ENCODE data around the gene GK. TPM values are rescaled to one million over a fixed set of nuclear protein-coding genes. Genes with fewer than 3 reads are reported as not detected.
"Not testable (repeated sequence)": the region's sequence is repeated elsewhere in the genome, so short reads cannot be mapped to it uniquely, and the experiment has no call there.

GK gene
- 4.3 TPM for polyA plus RNA-seq (2013, experiment 1 of 2; ENCODE audit: insufficient read length)
- polyA plus RNA-seq (2013, experiment 2 of 2; ENCODE audit: insufficient read length), result 4.3 TPM

DNA sequence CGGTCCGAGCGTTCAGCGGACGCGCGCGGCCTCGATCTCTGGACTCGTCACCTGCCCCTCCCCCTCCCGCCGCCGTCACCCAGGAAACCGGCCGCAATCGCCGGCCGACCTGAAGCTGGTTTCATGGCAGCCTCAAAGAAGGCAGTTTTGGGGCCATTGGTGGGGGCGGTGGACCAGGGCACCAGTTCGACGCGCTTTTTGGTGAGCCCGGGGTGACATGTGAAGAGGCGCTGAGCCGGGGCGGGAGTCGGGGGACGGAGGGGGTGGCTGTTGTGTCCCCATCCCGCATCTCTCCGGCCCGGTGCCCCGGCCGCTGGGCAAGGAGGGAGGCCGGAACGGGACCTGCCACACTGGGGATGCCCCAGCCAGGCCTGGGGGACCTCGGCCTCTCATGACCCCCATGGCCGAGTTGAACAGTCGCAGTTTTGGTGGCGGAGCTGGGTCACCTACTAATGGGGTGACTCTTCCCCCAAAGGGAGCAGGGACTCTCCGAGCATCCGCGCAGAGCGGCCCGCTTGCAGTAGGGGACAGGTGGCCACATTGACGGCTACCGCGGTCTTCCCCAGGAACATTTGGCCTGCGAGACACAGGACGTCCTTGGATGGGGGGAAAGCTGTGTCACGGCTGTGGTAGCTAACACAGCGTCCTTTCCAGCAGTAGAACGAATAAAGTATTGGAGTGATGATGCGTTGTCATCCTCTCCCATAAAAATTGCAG lies at the start of gene GK:
Gene GK (plus strand): TSS at position 9 of the 717 bp plus-strand sequence. CDS start 115 bp downstream, at position 124.
- no peak for DNase-seq

DNA sequence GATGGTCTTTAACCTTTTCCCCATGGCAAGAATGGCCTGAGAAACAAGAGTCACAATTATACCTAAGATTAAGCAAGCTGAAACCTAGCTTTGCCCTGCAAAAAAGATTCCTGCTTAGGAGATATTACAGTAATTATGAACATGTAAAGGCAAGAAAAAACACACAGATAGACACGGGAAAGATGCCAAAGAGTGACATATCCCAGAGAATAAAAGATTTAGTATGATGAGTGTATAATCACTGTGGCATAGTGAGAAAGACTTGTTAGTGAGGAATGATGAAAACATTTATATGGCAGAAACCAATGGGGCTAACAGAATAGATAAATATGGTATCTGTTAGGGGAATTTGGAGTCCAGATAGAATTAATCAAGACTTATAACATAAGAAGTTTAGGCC lies 46.1 kb upstream of the GK start:
- DNase-seq, result peak; percentile 37

DNA sequence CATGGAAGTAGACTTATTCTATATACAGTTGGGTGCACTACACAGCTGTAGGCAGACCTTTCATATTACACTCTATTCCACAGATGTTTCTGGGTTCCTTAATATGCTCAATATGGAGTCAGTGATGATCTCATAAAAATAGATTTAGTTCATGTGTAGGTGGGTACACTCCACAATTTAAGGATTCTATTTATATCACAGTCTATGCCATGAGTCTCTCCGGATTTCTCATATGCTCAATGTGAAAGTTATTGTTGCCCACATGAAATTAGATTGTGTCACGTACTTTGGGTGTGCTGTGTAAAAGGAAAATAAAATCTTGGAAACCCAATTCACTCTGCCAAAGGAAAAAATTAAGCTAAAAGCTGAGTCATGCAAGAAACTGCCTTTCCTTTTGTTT lies 43.2 kb upstream of the GK start:
- no peak for DNase-seq

DNA sequence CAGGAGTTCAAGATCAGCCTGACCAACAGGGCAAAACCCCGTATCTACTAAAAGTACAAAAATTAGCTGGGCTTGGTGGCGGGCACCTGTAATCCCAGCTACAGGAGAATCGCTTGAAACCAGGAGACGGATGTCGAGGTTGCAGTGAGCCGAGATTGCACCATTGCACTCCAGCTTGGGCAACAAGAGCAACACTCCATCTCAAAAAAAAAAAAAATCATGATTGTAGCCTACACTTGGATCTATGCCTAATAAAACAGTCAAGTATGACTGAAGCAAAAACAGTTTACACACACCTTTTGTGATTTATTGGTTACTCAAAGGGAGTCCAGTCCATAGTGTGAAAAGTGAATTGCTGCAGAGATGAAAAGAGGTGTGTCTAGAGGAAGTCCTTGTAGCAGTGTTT lies 41.0 kb upstream of the GK start:
- no peak for DNase-seq

DNA sequence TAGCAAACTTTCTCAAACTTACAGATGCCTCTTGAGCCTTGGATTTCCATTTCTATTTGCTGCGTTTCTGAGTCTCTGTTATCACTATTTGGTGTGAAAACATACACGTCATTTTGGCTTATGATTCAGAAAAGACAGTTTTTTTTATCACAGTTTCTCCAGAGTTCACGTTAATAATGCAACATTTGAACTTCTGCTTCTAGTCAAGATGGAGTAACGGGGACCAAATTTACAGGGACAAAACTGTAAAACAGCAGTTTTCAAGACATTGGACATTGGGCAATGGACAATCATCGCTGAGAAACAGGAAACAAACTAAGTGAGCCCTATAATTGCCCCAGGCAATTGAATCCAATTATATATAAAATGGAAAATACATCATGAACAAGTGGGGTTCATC lies 39.5 kb upstream of the GK start:
- no peak for DNase-seq

DNA sequence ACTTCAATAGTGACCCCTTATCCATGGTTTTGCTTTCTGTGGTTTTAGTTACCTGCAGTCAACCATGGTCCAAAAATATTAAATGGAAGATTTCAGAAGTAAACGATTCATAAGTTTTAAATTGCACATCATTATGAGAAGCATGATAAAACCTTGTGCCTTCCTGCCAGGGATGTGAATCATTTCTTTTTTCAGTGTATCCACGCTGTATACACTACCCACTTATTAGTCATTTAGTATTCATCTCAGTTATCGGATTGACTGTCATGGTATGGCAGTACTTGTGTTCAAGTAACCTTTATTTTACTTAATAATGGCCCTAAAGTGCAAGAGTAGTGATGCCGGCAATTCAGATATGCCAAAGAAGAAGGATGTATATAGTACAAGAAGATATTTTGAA lies 38.0 kb upstream of the GK start:
- DNase-seq, result peak; percentile 6

DNA sequence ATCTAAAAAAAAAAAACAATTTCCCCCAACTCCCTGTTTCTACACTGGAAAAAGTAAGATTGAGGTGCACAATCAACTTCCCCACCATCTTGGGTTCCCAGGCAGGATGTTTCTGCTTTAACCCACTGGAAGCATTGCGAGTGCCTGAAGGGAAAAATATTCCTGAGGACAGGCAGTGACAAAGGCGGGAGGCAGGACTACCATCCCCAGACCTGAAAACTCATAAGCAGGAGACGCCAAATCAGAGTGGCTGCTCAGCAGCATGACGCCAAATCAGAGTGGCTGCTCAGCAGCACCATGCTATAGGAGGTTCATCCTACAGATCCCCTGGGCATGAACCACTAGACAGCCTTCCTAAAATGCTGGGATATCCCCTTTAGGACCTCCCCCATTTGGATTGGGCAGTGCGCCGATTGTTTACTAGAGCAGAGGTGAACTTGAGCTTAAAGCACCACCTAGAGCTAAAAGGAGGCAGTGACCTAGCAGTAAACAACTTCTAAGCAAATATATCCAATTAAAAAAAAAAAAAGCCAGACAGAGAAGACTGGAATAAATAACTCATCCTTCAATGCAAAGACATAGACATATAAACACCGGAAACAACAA lies 35.0 kb upstream of the GK start:
- DNase-seq, result no peak

DNA sequence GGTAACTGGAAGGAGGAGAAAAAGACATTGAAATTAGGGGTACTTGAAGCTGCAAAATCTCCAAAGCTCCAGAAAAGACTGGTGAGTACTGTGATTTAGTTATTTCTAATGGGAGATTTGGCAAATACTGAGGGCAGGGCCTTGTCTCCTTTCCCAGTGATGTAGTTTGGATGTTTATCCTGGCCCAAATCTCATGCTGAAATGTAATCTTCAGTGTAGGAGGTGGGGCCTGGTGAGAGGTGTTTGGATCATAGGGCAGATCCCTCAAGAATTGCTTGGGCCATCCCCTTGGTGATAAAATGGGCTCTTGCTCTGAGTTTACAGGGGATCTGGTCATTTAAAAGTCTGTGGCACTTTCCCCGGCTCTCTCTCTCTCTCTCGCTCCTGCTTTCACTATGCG lies 33.1 kb upstream of the GK start:
- no peak for DNase-seq

DNA sequence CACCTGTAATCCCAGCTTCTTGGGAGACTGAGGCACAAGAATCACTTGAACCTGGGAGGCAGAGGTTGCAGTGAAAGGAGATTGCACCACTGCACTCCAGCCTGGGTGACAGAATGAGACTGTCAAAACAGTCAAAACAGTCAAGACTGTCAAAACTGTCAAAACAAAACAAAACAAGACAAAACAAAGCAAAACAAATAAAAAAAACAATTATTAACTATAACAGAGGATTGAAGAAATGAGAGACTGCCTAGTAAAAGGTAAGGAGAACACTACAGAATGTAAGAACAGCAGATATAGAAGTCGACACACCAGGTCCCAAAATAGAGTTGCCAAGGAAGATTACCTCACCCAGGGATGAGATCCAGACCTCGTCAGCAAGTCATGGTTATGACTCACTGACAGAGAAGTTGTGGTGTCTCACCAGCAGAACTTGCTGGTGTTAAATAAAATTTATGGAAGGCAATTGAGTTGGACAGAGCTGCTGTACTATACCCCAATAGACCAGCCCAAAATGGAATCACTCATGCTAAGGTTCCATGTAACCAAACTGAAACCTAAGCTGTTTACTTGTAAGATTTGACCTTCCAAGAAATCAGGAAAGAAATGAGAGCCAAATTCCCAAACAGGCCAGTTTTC lies 32.1 kb upstream of the GK start:
- peak; percentile 89 for DNase-seq

DNA sequence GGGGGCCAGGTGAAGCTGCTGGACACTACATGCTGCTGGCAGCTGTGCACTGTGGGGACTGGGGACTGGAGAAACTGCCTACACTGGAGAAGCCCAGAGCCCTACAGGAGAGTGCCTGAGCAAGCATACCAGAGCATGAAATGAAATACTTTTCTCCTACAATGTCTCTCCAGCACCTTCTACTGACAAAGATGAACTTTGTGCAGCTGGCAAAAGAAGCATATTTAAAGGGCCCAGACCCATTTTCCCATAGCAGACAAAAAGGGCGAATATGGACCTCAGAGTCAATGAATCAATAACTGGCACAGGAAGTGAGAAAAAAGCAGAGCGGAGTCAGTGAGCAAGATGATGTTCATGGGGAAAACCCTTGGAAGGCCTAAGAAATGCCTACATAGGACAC lies 30.9 kb upstream of the GK start:
- DNase-seq, result no peak

DNA sequence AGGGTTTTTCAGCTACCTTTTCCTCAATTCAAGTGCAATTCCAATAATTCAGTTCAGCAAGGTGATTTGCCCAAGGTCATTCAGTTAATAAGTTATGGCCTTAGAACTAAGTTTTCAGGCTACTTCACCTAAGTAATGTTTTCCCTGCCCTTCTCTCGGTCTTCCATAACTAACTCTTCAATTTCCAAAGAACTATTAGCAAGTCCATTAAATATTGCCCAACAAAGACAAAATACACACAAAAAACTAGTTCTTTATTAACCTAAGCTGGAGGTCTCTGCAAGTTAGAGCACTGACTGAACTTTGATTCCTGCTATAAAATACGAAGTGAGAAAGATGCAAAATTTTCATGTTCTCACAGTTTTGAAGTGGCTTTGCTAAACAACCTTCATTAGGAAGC lies 26.8 kb upstream of the GK start:
- DNase-seq, result no peak

DNA sequence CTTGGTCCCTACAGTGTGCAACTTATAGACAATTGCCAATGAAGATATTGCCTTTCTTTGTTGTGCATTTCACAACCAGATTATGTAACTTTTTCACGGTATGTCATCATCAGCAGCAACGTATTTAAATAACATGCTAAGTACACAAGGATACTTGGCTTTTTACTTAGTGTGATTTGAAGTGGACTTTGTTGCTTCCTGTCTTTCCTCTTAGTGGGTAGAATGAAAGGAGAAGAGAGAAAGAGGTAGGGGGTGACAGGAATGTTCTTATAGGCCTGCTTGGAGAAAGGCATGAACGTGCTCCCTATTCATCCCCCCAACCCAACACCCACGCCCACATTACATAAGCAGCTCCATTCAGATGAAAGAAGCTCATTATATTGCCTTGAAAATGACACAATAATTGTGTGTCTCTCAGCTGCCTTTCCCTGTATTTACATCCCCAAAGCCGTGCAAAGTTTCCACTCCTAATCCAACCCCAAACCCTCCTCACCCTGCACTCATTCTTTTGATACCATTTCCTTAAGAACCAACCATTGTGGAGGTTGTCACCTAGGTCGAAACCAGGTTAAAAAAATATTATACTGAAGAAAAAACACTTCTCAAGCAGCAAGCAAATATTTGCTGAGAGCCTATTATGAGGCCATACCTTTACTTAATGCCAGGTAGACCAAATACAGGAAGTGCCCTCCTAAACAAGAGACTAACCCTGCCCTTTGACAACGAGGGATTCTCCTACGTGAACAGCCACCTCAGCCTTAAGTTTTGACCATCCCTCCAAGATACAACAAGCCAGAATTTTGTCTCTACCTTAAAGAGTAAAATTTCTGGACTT lies 25.2 kb upstream of the GK start:
- DNase-seq, result no peak

DNA sequence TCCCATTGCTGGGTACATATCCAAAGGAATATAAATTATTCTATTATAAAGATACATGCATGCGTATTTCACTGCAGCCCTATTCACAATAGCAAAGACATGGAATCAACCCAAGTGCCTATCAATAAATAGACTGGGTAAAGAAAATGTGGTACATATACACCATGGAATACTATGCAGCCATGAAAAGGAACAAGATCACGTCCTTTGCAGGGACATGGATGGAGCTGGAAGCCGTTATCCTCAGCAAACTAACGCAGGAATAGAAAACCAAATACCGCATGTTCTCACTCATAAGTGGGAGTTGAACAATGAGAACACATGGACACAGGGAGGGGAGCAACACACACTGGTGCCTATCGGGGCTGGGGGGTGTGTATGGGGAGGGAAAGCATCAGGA lies 19.2 kb upstream of the GK start:
- not testable (repeated sequence) for DNase-seq

DNA sequence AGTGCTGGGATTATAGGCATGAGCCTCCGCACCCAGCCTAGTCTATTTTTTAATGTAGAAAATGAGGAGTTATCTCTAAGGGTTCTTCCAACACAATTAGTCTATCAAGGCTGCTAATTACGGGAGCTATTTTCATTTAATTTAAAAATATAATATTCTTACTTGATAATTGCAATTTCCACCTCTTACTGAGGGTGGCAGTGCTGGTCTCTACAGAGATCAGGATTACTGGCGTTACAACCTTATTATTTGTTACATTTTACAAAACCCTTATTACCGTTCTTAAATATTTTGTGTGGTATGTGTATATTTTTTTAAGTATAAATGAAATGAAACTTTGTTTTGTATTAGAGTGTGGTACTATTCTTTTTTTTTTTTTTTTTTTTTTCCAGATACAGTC lies 17.6 kb upstream of the GK start:
- no peak for DNase-seq

DNA sequence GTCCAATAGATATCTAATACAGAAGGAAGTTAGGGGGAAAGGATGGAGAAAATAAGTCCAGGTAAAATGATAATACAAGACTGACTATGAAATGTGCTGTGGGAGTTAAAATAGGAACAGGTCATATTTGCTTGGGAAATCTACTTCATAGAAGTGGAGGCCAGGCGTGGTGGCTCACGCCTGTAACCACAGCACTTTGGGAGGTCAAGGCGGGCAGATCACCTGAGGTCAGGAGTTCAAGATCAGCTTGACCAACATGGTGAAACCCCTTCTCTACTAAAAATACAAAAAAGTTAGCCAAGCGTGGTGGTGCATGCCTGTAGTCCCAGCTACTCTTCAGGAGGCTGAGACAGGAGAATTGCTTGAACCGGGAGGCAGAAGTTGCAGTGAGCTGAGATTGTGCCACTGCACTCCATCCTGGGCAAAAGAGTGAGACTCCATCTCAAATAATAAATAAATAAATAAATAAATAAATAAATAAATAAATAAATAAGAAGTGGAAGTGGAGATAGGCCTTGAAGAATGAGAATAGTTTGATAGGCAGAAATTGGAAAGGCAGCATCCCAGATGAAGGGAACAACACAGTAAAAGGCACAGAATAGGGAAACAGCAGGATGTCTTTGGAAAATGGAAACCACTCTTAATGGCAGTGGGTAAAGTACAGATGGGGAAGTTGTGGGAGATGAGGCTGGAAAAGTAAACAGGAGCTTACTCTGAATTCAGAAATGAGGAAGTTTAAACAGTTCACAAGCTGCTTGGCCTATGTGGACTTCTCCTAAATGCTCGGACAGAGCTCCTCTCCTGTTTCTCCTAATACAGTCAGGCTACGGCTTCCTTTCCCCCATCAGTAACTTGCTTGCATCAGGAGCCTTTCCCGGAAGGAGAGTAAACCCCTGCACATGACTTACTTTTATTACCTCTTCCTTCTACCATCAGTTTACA lies 15.1 kb upstream of the GK start:
- no peak for DNase-seq

DNA sequence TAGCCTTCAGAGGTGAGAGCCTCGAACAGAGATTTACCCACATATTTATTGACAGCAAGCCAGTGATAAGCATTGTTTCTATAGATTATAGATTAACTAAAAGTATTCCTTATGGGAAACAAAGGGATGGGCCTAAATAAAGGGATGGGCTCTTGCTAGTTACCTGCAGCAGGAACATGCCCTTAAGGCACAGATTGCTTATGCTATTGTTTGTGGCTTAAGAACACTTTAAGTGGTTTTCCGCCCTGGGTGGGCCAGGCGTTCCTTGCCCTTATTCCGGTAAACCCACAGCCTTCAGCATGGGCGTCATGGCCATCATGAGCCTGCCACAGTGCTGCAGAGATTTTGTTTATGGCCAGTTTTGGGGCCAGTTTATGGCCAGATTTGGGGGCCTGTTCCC lies 13.5 kb upstream of the GK start:
- not testable (repeated sequence) for DNase-seq

DNA sequence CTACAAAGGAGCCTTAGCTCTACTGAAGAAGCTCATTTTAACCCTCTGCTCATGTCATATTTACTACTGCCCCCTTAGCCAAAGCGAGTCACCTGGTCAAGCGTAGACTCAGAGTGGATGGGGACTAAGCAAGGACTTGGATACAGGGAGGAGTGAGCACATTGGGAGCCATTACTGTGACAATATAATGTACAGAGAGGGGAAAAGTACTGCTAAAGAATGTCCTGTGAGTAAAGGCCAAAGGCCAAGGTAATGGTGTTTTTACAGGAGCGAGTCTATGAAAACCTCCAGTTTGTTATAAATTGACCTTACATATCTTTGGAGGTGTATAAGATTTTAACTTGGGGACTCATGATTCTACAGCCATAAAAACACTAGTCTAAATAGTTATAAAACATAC lies 10.6 kb upstream of the GK start:
- DNase-seq, result no peak

DNA sequence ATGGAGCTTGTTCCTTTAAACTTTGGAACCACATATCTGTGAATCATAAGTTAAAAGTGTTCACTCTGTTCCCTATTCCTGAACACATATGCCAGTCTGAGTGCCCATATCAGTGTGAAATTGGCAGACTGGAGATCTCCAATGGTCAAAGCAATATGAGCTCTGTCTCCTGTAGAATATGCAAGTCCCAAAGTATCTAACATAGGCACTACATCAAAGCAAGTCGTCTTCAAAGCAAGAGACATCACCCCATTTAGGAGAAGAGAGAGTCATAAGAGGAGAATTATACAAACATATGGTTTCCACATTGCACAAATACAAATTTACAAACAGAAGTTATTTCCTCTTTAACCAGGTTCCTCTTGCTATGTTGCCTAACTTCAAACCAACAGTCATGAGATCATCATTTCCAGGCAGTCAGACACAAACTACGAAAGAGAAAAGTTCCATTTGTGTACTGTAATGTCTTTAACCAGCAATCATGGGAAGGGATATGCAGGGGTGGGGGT lies 9.9 kb upstream of the GK start:
- DNase-seq, result peak; percentile 41

DNA sequence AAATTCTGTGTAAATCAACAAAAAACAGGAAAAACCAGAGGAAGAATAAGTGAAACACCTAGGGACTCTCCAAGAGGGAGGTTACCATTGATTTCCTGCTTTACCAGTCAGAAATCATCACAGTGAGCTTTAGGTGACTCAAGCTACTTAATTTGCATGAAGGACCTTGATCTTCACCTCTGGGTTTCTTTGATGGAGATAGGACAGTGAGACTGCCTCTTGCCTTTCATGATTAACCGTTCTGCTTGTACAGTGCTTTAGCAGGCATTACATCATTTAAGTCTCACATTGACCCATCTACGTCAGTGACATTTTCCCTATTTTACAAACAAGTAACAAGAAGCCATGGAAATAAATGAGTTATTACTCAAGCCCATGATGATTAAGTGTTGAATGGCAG lies 3.4 kb upstream of the GK start:
- no peak for DNase-seq

DNA sequence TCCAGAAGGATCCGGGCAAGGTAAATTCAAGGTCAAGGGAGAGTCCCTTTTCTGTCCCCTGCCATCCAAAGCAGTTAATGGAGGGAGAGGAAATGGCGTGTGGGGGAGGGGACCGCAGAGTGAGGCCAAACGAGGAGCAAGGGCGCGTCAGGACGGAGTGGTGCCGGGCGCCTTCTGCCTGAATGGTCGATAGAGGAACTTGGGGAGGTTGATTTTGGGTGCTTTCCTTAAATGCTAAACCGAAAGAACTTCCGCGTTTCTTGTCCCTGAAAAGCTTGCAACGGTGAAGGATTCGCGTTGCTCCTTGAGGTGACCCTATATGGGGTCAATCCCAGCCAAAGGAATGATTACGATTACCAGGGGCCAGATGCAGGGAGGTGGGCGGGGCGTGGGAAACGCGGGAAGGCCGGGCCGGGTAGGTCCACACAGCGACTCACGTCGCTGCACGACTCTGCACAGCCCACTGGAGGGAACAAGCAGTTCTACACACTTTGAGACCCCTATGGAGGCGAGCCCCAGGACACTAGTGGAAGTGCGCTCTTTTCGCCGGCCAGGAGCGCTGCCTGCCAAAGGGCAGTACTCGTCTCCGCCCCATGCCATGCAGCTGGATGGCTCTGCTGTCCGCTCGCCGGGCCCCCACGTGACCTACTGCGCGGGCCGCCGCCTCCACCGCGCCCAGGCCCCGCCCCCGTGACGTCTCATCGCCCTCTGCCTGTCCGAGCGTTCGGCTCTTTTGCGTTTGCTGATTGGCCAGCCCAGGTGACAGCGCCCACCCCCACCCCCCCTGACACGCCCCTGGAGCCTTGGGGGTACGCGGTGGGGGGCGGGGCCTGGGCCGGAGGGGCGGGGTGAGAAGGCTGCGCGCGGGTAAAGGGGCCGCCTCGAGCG lies 452 bp upstream of the GK start:
- peak; percentile 92 for DNase-seq

DNA sequence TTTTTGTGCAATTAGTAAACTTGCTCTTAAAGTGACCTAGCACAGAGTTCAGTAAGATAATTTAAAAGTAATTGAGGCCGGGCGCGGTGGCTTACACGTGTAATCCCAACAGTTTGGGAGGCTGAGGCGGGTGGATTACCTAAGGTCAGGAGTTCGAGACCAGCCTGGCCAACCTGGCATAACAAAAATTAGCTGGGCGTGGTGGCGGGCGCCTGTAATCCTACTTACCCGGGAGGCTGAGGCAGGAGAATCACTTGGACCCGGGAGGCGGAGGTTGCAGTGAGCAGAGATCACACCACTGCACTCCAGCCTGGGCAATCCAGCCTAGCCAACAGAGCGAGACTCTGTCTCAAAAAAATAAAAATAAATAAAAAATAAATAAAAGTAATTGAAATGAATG lies 1.2 kb downstream of the GK start:
- not testable (repeated sequence) for DNase-seq
